ENCODE data around the gene ZNF226.
A peak's percentile ranks its signal among the peaks of the same experiment; 100 is the strongest.
"Not testable (repeated sequence)": the region's sequence is repeated elsewhere in the genome, so short reads cannot be mapped to it uniquely, and the experiment has no call there.

The ZNF226 gene

GRCh38 chr19:44164673-44165512 is at the start of gene ZNF226:
ZNF226 (plus strand) TSS chr19:44165100; CDS start chr19:44170081, 4,981 bp downstream.
- DNase-seq: peak; percentile 72

DNA sequence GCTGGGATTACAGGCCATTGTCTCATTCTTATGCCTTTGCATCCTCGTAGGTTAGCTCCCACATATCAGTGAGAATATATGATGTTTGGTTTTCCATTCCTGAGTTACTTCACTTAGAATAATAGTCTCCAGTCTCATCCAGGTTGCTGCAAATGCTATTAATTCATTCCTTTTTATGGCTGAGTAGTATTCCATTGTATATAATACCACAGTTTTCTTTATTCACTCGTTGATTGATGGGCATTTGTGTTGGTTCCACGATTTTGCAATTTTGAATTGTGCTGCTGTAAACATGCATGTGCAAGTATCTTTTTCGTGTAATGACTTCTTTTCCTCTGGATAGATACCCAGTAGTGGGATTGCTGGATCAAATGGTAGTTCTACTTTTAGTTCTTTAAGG is 43.7 kb upstream of the ZNF226 start:
- DNase-seq: not testable (repeated sequence)

GRCh38 chr19:44131955-44132354 is 32.9 kb upstream of the ZNF226 start:
- DNase-seq: no peak

DNA sequence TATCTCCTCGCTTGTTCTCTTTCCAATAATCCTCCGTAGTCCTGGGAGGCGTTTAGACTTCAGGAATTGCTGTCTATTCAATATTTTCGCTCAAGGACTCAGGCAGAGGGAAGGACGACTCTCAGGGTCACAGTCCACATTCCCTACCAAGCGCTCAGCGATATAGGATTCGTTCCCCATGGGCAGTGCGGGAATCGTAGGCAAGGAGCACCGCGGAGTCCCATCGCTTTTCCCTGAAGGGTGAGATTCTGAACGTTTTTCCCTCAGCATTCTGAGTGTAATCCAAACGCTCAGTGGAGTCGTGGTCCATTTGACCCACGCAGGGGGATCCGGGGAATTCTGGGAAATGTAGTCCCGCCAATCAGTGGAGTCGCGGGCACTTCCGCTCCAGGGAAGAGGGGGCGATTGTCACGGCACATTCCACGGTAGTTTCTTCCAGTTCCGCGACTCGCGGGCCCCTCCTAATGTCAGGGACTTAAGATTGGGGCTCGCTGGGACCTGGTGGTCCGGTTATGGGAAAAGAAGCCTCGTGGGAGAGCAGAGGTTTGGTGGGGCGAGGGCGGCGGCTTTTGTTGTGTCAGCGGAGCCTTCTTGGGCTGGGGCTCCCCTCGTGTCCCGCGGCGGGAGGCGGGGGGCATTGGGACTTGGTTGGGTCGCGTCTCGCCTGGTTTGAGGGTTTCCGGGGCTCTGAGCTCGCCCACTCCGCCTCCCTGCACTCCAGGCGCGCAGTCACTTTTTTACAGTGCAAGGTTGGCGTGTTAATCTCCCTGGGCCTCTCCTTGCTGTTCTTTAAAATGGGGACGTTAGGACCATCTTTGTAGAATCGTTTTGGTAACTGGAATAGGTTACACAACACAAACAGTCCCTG is 23.5 kb upstream of the ZNF226 start, which contains the start of gene ZNF234:
ZNF234 (plus strand) TSS at position 364 of the 868 bp plus-strand sequence. CDS start 3,079 bp downstream, outside the sequence.
- peak; percentile 70 for DNase-seq

DNA sequence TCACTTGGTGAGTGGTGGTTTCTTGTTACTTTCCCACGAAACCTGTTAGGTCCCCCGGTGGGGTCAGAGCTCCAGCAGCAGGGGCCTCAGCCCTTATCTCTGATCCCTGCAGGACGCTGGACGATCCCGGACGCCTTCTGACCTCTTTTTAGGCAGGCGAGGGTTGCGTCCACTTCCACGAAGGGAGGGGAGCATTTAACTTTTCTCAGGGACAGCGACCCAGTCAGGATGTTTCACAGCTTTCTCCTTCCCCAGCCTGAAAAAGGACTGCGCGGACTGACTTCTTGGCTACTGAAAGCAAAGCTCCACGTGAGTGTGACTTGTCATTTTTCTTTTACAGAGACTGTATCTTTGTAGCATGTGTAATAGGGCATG is 22.9 kb upstream of the ZNF226 start:
- no peak for DNase-seq

DNA sequence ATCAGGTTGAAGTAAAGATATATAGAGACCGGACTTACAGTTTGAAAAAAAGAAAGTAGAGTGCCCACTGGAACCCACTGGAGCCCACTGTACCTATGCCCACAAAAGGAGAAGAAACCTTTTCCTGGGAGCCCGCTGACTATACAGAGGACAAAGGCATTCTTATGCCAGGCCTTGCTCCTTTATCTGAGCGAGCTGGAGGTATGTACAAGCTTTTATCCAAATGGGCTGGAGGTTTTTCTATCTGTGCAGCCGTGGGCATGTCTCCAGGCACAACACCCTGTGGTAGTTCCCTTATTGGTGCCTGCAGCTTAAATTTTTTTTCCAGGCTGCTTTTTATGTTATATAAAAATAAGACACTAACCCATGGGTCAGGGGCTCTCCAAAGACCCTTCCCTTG is 15.1 kb upstream of the ZNF226 start:
- DNase-seq: no peak

DNA sequence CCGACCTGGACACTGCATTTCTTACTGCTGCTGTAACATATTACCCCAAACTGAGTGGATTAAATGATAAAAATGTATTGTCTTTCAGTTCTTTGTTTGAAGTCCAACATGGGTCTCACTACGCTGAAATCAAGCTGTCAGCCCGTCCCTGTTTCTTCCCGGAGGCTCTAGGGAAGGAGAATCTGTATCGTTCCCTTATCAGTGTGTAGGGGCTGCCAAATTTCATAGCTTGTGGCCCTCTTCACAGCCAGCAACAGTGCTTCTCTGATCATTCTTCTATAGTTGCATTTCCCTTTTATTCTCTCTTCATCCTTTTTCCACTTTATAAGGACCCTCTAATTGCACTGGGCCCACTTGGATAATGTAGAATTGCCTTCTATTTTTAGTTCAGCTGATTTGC is 13.4 kb upstream of the ZNF226 start:
- no peak for DNase-seq

- DNase-seq: no peak
Observed at GRCh38 chr19:44156475-44156874, 8.4 kb upstream of the ZNF226 start.

DNA sequence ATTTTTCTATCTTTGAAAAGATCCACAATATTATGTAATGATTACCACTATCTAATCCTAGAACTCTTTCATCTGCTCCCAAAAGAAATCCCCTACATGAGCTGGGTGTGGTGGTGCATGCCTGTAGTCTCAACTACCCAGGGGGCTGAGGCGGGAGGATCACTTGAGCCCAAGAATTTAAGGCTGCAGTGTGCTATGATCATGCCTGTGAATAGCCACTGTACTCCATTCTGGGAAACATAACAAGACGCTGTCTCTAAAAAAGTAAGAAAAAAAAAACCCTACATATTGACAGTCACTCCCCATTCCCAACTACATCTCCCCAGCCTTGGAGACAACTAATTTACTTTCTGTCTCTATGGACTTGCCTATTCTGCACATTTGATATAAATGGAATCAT is 1.1 kb upstream of the ZNF226 start:
- no peak for DNase-seq

DNA sequence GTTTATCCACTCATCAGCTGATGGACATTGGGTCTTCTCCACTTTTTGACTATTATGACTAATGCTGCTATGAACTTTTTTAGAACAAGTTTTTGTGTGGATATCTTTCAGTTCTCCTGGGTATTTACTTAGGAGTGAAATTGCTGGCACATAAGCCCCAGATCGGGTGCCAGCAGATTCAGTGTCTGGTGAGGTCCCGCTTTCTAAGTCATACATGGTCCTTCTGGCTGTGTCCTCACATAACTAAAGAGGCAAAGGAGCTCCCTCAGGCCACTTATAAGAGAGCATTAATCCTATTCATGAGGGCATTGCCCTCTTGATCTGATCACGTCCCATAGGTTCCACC is 600 bp upstream of the ZNF226 start:
- no peak for DNase-seq

- DNase-seq: not testable (repeated sequence)
Observed at GRCh38 chr19:44170660-44171059, 5.8 kb downstream of the ZNF226 start.

GRCh38 chr19:44176590-44176989 is 11.7 kb downstream of the ZNF226 start:
- no peak for DNase-seq

DNA sequence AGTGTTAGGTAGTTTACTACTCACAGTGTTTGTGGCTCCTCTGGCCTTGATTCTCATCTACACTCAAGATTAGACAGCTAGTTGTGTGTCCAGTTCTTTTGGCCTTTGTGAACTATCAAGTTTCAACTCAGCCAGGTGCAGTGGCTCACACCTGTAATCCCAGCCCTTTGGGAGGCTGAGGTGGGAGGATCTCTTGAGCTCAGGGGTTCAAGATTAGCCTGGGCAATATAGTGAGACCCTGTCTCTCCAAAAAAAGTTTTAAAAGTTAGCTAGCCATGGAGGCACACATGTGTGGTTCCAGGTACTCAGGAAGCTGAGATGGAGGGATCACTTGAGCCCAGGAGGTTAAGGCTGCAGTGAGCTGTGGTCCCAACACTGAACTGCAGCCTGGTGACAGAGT is 16.1 kb downstream of the ZNF226 start:
- no peak for DNase-seq

DNA sequence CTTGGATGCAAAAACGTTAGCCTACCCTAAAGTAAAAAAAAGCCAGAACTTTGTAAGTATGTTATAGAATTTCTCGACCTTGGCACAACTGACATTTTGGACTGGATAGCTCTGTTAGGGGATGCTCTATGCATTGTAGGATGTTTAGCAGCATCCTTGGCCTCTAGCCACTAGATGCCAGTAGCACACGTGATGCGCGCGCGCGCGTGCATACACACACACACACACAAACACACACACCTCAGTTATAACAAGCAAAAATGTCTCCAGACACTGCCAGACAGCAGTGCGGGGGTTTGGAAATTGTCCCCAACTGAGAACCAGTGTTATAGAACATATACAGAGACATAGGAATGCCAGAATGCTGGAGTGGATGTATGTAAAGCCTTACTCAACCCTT is 17.2 kb downstream of the ZNF226 start:
- no peak for DNase-seq

DNA sequence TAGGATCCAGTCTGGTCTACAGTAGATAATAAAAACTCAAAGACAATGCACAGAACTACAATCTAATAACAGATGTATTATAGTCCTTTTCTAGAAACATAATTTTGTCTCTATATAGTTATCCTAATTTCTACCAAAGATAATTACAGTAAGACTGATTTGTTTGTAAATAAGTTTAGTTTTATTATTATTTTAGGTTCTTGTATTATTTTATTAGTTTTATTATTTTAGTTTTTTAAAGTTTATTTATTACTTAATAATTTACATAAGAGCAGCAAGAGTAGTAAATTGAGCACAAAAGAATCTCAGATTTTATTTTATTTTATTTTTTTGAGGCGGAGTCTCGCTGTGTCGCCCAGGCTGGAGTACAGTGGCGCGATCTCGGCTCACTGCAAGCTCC is 25.1 kb downstream of the ZNF226 start:
- no peak for DNase-seq

DNA sequence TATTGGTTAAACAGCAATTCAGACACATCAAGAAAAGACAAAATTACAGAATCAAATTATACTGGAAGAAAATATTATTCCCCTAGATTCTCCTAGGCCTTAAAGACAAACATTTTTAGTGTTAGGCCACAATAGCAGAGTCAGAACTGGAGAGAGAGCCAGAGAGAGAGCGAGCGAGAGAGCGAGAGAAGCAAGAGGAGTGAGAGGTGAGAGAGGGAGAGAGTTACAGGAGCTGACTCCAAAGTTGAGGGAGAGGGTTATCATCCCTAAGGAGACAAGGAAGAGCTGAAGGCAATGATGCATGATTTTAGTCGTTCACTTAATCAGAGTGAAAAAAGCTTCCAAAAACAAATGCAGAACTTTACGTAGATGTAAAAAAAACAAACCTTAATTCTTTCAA is 27.2 kb downstream of the ZNF226 start:
- no peak for DNase-seq

DNA sequence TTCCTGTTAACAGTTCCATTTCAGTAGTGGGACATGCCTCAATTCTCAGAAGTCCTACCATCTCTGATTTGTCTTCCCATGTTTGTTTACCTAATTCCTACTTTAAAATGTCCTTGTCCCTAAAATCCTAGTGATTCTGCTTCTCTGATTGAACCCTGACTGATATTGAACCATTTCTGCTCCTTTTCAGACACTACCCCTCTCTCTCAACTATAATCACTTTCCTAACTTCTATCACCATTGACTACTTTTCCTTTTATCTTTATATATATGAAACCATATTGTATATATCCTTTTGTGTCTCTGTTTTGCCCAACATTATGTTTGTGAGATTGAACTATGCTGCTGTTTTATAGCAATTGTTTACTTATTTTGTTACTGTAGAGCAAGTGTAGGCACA is 31.9 kb downstream of the ZNF226 start:
- DNase-seq: no peak

- DNase-seq: no peak
Observed at GRCh38 chr19:44202470-44202869, 37.6 kb downstream of the ZNF226 start.

GRCh38 chr19:44202974-44203373 is 38.1 kb downstream of the ZNF226 start:
- no peak for DNase-seq

DNA sequence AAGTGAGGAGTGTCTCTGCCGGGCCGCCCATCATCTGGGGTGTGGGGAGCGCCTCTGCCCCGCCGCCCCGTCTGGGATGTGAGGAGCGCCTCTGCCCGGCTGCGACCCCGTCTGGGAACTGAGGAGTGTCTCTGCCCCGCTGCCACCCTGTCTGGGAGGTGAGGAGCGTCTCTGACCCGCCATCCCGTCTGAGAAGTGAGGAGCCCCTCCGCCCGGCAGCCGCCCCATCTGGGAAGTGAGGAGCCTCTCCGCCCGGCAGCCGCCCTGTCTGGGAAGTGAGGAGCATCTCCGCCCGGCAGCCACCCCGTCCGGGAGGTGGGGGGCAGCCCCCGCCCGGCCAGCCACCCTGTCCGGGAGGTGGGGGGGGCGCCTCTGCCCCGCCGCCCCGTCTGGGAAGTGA is 39.0 kb downstream of the ZNF226 start:
- DNase-seq: not testable (repeated sequence)

DNA sequence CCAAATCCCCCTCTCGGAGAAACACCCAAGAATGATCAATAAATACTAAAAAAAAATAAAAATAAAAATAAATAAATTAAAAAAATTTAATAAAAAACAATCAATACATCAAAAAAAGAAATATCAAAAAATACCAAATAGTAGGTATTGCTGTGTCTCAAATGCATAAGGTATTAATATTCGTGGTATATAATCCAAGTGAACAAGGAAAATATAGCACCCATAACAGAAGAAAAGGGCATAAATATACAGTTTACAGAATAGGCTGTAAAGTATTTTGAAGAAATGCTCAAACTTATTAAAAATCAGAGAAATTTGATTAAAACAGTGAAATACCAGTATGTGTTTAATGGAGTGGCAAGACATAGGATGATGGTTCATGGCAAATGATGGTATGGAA is 39.9 kb downstream of the ZNF226 start:
- DNase-seq: no peak

DNA sequence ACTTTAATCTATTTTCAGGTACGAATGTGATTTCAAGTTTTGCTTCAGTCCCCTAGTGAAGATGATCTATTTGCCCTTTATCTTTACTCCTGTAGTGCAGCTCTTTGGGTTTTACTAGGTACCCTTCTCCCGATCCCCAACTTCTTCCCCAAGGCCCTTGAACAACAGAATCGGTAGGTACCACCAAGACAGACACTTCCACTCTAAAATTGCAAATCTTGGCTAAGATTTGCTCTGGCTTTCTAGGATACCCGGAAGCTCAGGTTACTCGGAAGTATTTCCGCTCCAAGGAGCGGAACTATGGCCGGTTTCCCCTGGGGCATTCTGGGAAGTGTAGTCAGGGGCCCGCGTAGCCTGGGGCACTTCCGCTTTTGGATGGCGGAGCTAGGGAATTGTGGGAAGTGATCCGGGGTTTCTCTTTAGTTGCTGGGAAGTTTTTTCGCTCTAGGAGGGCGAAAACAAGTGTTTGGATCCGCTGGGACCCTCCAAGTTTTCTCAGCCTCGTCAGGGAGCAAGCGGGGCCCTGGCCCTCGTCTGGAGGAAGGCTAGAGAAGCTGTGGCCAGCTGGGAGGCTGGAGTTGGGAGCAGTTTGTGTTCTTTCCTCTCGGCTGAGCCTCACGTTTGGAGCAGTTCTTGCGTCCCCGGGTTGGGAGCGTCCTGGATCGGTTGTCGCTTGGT is 42.4 kb downstream of the ZNF226 start:
- peak; percentile 77 for DNase-seq

- DNase-seq: peak; percentile 82
Observed at GRCh38 chr19:44212250-44212865, 47.5 kb downstream of the ZNF226 start, which contains the start of gene ZNF227. ZNF227 (plus strand) TSS chr19:44212532; CDS start chr19:44217793, 5,261 bp downstream.
